ENCODE measurements around the gene KLHL29.

The KLHL29 gene

GRCh38 chr2:23423873-23424680, 39.1 kb downstream of the KLHL29 start:
- TF ChIP-seq CTCF (IDR thresholded peaks at IDR 0.05; ENCODE audit: low read depth, low read length, missing control alignments) = no peak
- no peak overlapping the region for H3K4me3 ChIP-seq (ENCODE audit: low read depth, low read length)
- DNase-seq (ENCODE audit: low read depth) = no peak

- DNase-seq (ENCODE audit: low read depth) = no peak
- no peak for TF ChIP-seq CTCF (IDR thresholded peaks at IDR 0.05; ENCODE audit: low read depth, low read length, missing control alignments)
- H3K4me3 ChIP-seq (ENCODE audit: low read depth, low read length) = no peak overlapping the region
Observed at GRCh38 chr2:23425338-23425871, 40.4 kb downstream of the KLHL29 start.

- no peak for TF ChIP-seq CTCF (IDR thresholded peaks at IDR 0.05; ENCODE audit: low read depth, low read length, missing control alignments)
- DNase-seq (ENCODE audit: low read depth) = no peak
- no peak overlapping the region for H3K4me3 ChIP-seq (ENCODE audit: low read depth, low read length)
Observed at GRCh38 chr2:23425885-23426262, 40.9 kb downstream of the KLHL29 start.

- no peak for DNase-seq (ENCODE audit: low read depth)
- H3K4me3 ChIP-seq (ENCODE audit: low read depth, low read length) = no peak overlapping the region
- TF ChIP-seq CTCF (IDR thresholded peaks at IDR 0.05; ENCODE audit: low read depth, low read length, missing control alignments) = no peak
Observed at GRCh38 chr2:23426263-23426905, 41.4 kb downstream of the KLHL29 start.

- H3K4me3 ChIP-seq (ENCODE audit: low read depth, low read length) = no peak overlapping the region
- no peak for DNase-seq (ENCODE audit: low read depth)
- no peak for TF ChIP-seq CTCF (IDR thresholded peaks at IDR 0.05; ENCODE audit: low read depth, low read length, missing control alignments)
Observed at GRCh38 chr2:23427350-23427749, 42.4 kb downstream of the KLHL29 start.

- no peak overlapping the region for H3K4me3 ChIP-seq (ENCODE audit: low read depth, low read length)
- no peak for DNase-seq (ENCODE audit: low read depth)
- TF ChIP-seq CTCF (IDR thresholded peaks at IDR 0.05; ENCODE audit: low read depth, low read length, missing control alignments) = no peak
Observed at GRCh38 chr2:23427976-23428375, 43.0 kb downstream of the KLHL29 start.
